Parathyroid adenoma (tissue), 2 donors: ENCODE results near the gene PDF.

Experiments
- H2AFZ ChIP-seq: fragments of 300-600 bp; sonication (generic); one replicate; pipeline ENCODE4 v1.7.0; 2017; ENCODE audit warnings: antibody characterized with exemption, mild to moderate bottlenecking
- H3K27ac ChIP-seq: fragments of 300-600 bp; sonication (generic); one replicate; pipeline ENCODE4 v1.7.0; 2017
- H3K27me3 ChIP-seq: fragments of 300-600 bp; sonication (generic); one replicate; pipeline ENCODE4 v1.7.0; 2017; ENCODE audit warnings: low read length; ENCODE audit not compliant: control insufficient read depth, insufficient read depth
- H3K36me3 ChIP-seq: fragments of 300-600 bp; sonication (generic); one replicate; pipeline ENCODE4 v1.7.0; 2017; ENCODE audit warnings: low read length; ENCODE audit not compliant: control insufficient read depth, insufficient read depth
- H3K4me1 ChIP-seq: fragments of 300-600 bp; sonication (generic); one replicate; pipeline ENCODE4 v1.7.0; 2017; ENCODE audit warnings: control low read depth
- H3K4me2 ChIP-seq: fragments of 300-600 bp; sonication (generic); one replicate; pipeline ENCODE4 v1.7.0; 2017; ENCODE audit warnings: low read length
- H3K4me3 ChIP-seq: fragments of 300-600 bp; sonication (generic); one replicate; pipeline ENCODE4 v1.7.0; 2017; ENCODE audit warnings: low read depth, low read length
- H3K79me2 ChIP-seq: fragments of 300-600 bp; sonication (generic); one replicate; pipeline ENCODE4 v1.7.0; 2017; ENCODE audit warnings: control low read depth
- H3K9ac ChIP-seq: fragments of 300-600 bp; sonication (generic); one replicate; pipeline ENCODE4 v1.7.0; 2017; ENCODE audit warnings: mild to moderate bottlenecking
- H3K9me3 ChIP-seq: fragments of 300-600 bp; sonication (generic); one replicate; pipeline ENCODE4 v1.7.0; 2017; ENCODE audit warnings: low read length; ENCODE audit not compliant: control insufficient read depth
- TF ChIP-seq, protein P1 (sequence below): fragments of 300-600 bp; sonication (generic); IDR thresholded peaks from one replicate; pipeline ENCODE4 v1.7.0; 2017; ENCODE audit warnings: antibody characterized with exemption, mild to moderate bottlenecking
- donor health status: primary hyperparathyroidism.

The PDF gene

DNA sequence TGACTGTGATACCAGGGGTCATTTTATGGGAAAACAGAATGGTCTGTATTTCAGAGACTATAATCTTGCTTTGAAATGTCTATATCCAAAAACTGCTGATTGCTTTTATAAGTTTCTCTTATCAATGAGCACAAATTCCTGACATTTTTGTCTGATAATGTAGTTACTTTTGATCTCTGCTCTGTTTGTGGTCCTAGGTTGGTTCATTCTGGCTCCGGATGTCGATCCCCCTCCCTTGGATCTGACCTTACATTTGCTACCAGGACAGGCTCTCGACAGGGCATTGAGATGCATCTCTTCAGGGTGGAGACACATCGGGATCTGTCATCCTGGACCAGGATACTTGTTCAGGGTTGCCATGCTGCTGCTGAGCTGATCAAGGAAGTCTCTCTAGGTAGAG, 46.5 kb downstream of the PDF start:
- no peak overlapping the region for H3K27ac ChIP-seq
- no peaks in the 10 kb centered on the region for H3K36me3 ChIP-seq
- no peaks in the 10 kb centered on the region for H3K27me3 ChIP-seq
- no peak overlapping the region for H2AFZ ChIP-seq
- peaks cover 10% of the 10 kb centered on the region for H3K79me2 ChIP-seq
- no peaks in the 10 kb centered on the region for H3K9me3 ChIP-seq
- no peak overlapping the region for H3K4me2 ChIP-seq
- no peak overlapping the region for H3K9ac ChIP-seq
- no peak overlapping the region for H3K4me3 ChIP-seq
- no peaks in the 10 kb centered on the region for H3K4me1 ChIP-seq
- TF ChIP-seq, protein P1, sequence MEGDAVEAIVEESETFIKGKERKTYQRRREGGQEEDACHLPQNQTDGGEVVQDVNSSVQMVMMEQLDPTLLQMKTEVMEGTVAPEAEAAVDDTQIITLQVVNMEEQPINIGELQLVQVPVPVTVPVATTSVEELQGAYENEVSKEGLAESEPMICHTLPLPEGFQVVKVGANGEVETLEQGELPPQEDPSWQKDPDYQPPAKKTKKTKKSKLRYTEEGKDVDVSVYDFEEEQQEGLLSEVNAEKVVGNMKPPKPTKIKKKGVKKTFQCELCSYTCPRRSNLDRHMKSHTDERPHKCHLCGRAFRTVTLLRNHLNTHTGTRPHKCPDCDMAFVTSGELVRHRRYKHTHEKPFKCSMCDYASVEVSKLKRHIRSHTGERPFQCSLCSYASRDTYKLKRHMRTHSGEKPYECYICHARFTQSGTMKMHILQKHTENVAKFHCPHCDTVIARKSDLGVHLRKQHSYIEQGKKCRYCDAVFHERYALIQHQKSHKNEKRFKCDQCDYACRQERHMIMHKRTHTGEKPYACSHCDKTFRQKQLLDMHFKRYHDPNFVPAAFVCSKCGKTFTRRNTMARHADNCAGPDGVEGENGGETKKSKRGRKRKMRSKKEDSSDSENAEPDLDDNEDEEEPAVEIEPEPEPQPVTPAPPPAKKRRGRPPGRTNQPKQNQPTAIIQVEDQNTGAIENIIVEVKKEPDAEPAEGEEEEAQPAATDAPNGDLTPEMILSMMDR, result no peak

- Histone ChIP-seq H3K36me3 (no peaks in the 10 kb centered on the region), H3K27me3 (no peaks in the 10 kb centered on the region), H3K4me1 (no peaks in the 10 kb centered on the region), H2AFZ (no peak overlapping the region), H3K9ac (no peak overlapping the region), H3K4me3 (no peak overlapping the region), H3K4me2 (no peak overlapping the region), H3K79me2 (no peaks in the 10 kb centered on the region), H3K9me3 (no peaks in the 10 kb centered on the region), H3K27ac (no peak overlapping the region)
- TF ChIP-seq, protein P1, result no peak
These were observed 53.0 kb downstream of the PDF start for GRCh38 chr16:69277413-69277812.
